GM10266 (cell line): ENCODE measurements around the gene NYNRIN.

Experiments used
- DNase-seq: peaks from one replicate; pipeline ENCODE4 v3.0.0; 2012; ENCODE audit errors: extremely low spot score
- TF ChIP-seq, protein P1 (sequence below): IDR thresholded peaks from 2 replicates; pipeline ENCODE4 v1.5.1; 2012; ENCODE audit warnings: mild to moderate bottlenecking, low read depth; ENCODE audit not compliant: control insufficient read depth, insufficient read depth; ENCODE audit errors: missing control alignments

The NYNRIN gene

DNA sequence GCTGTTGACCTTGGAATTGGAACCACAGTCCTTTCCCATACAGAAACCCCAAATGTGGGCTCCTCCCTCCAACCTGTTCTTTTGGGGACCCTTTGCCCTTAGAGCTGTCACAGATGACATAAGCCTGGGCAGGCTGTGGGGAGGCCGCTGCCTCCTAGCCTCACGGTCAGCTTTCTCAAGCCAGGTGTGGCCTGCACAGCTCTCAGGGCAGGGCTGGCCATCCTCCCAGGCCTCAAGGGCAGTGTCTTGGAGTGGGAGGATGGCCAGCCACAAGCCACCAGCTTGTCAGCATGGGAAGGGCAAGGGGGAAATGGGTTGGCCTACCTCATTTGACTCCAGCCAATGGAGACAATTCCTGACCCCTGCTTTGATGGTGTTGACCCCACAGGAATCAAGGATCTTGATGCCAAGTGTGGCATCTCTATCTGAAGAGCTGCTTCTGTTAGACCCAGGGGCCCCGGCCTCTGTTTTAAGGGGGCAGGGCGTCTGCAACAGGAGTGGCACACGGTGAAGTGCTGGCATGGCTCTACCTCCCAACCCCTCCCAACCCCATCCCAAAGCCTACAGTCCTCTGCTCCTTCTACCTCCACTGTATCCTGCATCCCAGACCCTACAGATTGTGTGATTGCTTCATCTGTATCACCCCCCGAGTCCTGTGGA is 19.2 kb downstream of the NYNRIN start:
- TF ChIP-seq, protein P1, sequence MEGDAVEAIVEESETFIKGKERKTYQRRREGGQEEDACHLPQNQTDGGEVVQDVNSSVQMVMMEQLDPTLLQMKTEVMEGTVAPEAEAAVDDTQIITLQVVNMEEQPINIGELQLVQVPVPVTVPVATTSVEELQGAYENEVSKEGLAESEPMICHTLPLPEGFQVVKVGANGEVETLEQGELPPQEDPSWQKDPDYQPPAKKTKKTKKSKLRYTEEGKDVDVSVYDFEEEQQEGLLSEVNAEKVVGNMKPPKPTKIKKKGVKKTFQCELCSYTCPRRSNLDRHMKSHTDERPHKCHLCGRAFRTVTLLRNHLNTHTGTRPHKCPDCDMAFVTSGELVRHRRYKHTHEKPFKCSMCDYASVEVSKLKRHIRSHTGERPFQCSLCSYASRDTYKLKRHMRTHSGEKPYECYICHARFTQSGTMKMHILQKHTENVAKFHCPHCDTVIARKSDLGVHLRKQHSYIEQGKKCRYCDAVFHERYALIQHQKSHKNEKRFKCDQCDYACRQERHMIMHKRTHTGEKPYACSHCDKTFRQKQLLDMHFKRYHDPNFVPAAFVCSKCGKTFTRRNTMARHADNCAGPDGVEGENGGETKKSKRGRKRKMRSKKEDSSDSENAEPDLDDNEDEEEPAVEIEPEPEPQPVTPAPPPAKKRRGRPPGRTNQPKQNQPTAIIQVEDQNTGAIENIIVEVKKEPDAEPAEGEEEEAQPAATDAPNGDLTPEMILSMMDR = no peak
- DNase-seq = no peak

DNA sequence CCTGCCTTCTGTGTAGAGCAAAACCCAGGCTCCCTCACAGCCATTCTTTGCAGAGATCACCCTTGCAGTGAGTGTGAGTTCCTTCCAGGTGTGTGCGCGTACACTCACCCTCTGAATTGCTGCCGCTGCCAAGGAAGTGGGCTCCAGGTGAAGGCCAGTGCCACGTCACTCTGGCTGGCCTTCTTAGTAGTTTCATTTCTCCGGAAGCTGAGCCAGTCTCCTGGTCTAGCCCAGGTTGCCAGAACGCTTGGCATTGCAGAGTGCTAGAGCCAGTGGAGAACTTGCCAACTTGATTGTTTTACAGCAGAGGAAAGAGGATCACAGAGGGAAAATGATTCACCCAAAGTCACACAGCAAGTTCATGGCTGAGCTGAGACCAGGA is 19.7 kb downstream of the NYNRIN start:
- TF ChIP-seq, protein P1 = no peak
- no peak for DNase-seq

DNA sequence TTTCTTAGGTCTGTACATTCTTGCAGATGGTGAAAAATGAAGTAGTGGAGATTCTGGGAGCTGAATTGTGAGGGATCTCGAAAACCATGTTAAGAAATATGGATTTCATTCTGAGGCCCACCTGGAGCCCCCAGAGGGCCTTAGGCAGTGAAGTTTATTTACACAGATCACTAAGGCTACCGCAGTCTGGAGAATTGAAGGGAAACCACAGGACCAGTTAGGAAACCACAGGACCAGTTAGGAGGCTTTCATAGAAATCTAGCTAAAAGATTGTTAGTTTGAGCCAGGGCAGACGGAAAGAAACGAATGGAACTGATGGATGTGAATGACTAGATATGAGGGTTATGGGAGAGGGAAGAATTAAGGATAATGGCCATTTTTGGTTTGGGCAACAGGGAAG is 23.5 kb downstream of the NYNRIN start:
- TF ChIP-seq, protein P1 = no peak
- DNase-seq = no peak

DNA sequence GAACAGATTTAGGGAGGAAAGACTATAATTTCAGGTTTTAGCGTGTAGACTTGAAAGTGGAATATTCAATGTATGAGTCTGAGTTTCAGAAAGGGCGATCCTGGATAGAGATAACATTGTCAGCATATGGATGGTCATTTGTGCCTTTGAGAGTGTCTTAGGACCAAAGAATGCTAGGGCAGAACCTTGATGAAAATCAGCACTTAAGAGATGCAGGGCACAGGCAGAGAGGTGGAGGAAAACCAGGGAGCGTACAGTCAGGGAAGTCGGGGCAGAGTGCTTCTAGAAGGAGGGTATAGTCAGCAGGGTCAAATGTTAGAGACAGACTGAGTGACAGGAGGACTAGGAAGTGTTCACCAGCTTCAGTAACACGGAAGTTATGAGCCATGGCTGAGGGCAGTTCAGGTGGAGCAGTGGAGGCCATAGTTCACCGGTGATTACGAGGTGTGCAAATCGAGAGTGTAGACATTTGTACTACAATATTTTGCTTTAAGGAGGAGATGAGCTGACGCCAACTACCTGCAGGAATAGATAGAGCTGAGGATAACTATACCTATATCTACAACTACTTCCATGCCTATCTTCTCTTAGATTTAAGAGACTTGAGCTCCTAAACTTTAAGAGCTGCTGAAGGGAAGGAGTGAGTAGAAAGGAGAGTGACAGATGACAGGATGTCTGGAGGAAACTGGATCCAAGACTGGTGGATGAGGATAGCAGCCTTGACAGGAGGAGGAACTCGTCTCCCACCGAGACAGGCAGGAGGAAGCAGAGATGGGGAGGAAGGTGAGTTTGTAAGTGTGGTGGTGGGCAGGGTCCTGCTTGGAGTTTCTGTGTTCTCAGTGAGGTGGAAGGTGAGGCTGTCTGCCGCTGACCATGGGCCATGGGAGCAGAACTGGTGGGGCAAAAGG is 24.1 kb downstream of the NYNRIN start:
- DNase-seq = no peak
- TF ChIP-seq, protein P1 = no peak

DNA sequence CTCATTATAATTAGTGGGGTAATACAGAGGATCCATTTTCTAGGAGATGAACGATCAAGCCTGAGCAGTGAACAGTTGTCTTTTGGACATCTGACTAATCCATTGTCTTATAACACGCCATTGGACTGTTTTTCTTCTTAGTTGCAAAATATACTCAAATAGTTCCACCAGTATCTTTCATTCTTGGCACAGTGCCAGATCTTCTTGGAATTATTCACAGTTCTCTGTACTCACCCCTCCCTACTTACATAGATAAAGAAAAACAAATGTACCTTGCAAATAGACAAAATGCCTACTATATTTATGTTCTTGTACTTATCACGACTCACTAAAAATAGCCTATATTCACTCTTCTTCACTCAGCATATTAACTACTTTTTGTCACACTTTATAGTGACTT is 26.9 kb downstream of the NYNRIN start:
- TF ChIP-seq, protein P1 = no peak
- no peak for DNase-seq

DNA sequence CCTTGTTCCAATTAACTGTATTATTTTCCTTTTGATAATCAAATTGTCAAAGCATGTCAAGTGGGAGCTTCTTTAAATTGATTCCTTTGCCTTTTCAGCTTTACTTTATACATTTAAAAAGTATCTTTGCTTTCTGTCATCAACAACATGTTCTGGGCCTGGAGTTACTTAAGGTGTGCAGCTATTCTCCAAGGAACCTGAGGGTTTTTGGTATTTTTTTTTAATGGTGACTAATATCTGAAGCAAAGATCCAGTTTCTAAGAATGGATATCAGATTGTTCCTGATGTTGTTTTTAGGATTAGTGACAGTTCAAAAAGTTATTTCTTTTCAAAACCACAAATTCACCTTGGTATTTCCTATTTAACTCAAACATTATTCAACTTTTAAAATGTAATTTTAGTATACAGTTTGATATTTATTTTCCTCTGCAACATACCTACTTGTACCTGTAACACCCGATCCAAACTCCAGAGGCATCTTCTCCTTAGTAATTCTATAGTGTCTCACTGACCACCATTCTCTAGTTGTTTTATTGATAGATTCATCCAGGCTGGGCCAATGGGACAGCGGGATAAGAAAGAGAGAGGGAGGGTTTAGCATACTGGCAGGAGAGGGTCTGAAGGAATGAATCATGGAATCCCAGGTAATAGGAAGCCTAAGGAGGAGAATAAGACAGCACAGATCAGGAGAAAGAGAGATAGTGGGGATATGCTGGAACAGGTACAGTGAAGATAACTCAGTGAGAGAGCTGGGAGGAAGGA is 27.5 kb downstream of the NYNRIN start:
- DNase-seq = no peak
- TF ChIP-seq, protein P1 = no peak
